ENCODE measurements around the gene LBHD2.

The LBHD2 gene

GRCh38 chr14:103134919-103135318 lies 50.9 kb downstream of the LBHD2 start:
- no peak for DNase-seq

GRCh38 chr14:103135333-103136260 lies 51.6 kb downstream of the LBHD2 start:
- DNase-seq, result no peak

GRCh38 chr14:103136388-103137271 lies 52.6 kb downstream of the LBHD2 start:
- peak; percentile 66 for DNase-seq

- no peak for DNase-seq
Measured at GRCh38 chr14:103137689-103138300, 53.8 kb downstream of the LBHD2 start.

- DNase-seq, result no peak
Measured at GRCh38 chr14:103138301-103139131, 54.5 kb downstream of the LBHD2 start.

- no peak for DNase-seq
Measured at GRCh38 chr14:103139132-103140025, 55.4 kb downstream of the LBHD2 start.
